ENCODE results near the gene IL18BP. TPM values are rescaled to one million over a fixed set of nuclear protein-coding genes. Genes with fewer than 3 reads are reported as not detected.

IL18BP gene
- total RNA-seq, 1 donor from 2014 or later = 19.9 TPM

DNA sequence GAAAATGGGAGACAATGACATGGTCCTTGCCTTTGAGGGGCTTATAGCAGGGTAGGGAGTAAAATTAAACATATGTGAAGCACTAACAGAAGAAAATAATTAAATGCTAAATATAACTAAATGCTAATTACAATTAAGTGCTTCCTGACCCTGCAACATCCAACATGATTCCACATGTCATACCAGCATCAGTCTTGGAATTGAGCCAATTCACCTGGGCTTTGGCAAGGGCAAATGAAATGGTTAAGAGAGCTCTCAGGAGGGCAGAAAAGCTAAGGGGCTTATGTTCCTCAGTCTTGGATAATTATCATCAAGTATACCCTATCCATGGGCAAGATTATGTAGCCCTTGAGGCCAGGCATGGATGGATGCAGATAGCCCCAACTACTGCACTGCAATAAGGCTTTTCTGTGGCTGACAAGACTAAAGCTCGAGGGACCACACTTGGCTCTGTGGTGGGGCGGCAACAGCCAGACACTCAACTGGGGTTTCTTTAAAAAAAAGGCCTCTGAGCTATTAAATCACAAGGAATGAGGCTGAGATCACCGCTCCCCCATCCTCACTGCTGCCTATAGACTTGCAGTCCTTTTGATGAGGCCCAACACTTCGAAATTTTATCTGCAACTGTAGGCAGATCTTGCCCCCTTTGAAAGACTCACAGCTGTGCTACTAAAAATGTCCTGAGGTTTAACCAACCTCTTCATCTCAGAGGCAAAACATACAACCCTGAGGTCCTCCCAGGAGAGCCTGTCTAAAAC lies 39.0 kb downstream of the IL18BP start:
- no peak overlapping the region for H3K27ac Mint-ChIP-seq
- intact Hi-C loops (cut with micrococcal nuclease) = no loop called here
- no peak for DNase-seq
- no peak overlapping the region for H3K4me3 Mint-ChIP-seq
- peaks cover 29% of the 10 kb centered on the region for H3K4me1 Mint-ChIP-seq
- no peaks in the 10 kb centered on the region for H3K9me3 Mint-ChIP-seq
- H3K27me3 Mint-ChIP-seq = no peaks in the 10 kb centered on the region
- H3K36me3 Mint-ChIP-seq (ENCODE audit: low read depth) = peaks cover 26% of the 10 kb centered on the region

DNA sequence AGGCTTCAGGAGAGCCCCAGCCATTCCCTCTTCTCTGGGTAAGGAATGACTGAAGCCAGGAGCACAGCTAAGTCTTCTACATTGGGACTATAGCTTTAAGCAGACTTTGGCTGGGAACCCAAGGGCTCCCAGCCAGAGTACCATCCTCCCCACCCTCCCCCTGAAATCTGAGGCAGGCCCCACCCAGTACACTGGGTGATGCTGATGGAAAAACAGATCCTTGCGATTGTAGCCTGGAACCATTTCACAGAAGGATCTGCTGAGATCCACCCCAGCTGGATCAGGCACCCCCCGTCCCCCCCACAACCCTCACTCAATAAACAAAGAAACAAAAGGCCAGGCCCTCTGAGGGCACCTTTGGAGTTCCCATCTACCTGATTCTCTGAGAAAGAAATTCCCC lies 39.8 kb downstream of the IL18BP start:
- H3K9me3 Mint-ChIP-seq = no peaks in the 10 kb centered on the region
- no peak overlapping the region for H3K27ac Mint-ChIP-seq
- intact Hi-C loops (cut with micrococcal nuclease) = no loop called here
- H3K36me3 Mint-ChIP-seq (ENCODE audit: low read depth) = peaks cover 23% of the 10 kb centered on the region
- DNase-seq = no peak
- peaks cover 33% of the 10 kb centered on the region for H3K4me1 Mint-ChIP-seq
- H3K4me3 Mint-ChIP-seq = no peak overlapping the region
- H3K27me3 Mint-ChIP-seq = no peaks in the 10 kb centered on the region

DNA sequence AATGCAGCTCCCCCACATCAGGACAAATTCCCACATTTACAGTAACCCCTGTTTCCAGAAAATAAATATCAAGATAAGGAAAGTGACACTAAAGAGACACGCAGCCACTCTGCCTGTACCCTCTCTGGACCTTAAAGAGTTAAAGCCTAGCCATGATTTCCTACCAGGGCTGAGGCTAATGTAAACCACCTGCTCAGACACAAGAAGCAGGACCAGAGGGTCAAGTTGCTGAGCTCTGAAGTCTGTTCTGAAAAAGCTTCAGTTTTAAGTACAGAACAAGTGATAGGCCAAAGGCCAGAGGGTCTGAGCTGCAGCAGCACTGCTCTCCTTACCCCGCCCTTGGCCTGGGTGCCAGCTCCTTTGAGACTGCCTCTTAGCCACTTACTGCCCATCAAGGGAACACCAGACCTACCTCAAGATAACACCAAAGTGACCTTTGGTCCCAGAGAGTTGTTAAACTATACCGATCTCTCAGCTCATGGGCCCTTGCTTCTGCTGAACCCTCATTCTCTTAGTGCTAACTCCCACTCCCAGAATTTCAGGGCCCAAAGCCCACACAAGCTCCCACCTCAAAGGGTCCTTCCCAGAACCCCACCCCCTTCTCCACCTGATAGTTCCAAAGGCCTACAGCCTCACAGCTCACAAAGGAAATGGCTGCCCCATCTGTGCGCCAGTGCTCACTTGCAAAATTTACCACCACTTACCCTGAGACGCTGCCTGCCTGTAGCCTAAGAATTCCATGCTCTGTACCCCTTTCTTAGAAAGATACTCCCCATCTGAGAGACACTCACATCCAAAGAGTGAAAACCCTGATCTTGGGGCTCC lies 40.5 kb downstream of the IL18BP start:
- Mint-ChIP-seq H3K9me3 (no peaks in the 10 kb centered on the region), H3K27me3 (no peaks in the 10 kb centered on the region)
- intact Hi-C loops (cut with micrococcal nuclease) = no loop called here

DNA sequence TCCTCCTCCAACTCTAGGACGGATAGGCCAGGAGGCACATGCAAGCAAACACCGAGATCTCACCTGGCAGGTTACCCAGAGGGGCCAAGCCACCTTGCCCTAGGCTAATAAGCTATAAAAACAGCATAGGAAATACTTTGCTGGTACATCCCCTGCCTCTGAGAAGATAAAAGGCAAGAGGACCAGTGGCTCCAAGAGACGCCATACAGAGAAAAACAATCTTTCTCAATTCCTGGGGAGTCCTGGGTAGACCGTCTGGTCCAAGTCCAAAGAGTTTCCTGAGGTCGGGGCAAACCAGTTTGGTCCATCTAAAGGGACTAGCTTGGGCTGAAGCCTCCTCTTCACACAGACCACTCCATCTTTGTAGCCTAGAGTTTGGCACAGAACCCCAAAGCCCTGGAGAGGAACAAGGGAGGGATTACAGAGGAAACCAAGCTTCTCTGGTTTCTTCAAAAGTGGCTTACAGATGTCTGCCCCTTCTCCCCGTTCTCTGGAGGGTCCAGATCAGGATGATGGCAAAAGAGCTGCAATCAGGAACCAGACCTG lies 41.2 kb downstream of the IL18BP start:
- no peak overlapping the region for H3K4me3 Mint-ChIP-seq
- DNase-seq = peak; percentile 66
- H3K36me3 Mint-ChIP-seq (ENCODE audit: low read depth) = peaks cover 19% of the 10 kb centered on the region
- intact Hi-C loops (cut with micrococcal nuclease) = loop anchor here (1.0 to 2.0 kb wide), 3 partner anchors 40 to 183 kb away; partner anchors contain the start of genes ANAPC15, LRRC51 and NUMA1
- H3K27me3 Mint-ChIP-seq = no peaks in the 10 kb centered on the region
- peaks cover 39% of the 10 kb centered on the region for H3K4me1 Mint-ChIP-seq
- H3K9me3 Mint-ChIP-seq = no peaks in the 10 kb centered on the region
- no peak overlapping the region for H3K27ac Mint-ChIP-seq

More for the DNA sequence above, 40.5 kb downstream of the IL18BP start:
- Mint-ChIP-seq H3K4me3 (no peak overlapping the region), H3K27ac (no peak overlapping the region), H3K4me1 (peaks cover 37% of the 10 kb centered on the region), H3K36me3 (ENCODE audit: low read depth) (peaks cover 19% of the 10 kb centered on the region)
- no peak for DNase-seq

DNA sequence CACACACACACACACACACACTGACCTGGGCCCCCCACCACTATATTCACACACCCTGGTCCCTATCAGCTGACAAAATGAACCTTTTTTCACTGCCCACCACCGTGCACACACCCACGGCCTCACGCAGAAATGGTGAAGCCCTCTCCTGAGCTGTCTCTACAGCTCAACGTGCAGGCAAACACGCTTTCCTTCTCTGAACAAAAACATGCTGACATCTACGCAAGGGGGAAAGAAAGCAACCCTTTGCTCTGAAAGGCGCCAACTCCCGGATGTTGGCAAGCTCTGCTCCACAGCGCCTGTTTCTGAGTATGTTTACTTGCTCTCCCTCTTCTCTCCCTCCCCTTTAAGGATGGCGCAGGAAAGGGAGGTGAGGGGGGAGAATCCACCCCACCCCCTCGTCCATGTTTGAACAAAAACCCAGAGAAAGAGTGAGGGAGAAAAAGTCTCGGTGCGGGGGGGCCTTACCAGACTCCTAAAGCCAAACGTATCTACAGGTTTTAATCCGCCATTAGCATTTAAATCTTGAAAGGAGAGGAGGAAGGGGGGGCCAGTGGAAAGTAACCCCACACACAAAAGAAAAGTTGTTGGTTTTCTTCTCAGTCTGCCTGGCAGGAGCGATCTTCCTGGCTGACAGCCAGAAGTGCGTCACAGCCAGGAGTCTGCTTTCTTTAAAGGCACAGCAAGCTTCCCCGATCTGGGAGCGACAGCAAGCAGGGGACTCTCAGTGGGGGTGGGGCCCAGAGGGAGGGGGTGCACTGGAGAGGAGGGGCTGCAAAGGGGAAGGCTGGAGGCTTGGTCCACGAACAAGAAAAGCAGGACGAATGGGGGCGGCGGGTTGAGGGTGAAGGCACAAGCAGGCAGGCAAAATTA lies 42.0 kb downstream of the IL18BP start:
- Mint-ChIP-seq H3K36me3 (ENCODE audit: low read depth) (peaks cover 13% of the 10 kb centered on the region), H3K27ac (no peak overlapping the region), H3K4me3 (no peak overlapping the region), H3K4me1 (peaks cover 38% of the 10 kb centered on the region), H3K27me3 (no peaks in the 10 kb centered on the region), H3K9me3 (no peaks in the 10 kb centered on the region)
- DNase-seq = peak; percentile 90
- intact Hi-C loops (cut with micrococcal nuclease) = loop anchor here (1.0 to 2.0 kb wide), 4 partner anchors 40 to 183 kb away; partner anchors contain the start of genes ANAPC15, LRRC51 and NUMA1

DNA sequence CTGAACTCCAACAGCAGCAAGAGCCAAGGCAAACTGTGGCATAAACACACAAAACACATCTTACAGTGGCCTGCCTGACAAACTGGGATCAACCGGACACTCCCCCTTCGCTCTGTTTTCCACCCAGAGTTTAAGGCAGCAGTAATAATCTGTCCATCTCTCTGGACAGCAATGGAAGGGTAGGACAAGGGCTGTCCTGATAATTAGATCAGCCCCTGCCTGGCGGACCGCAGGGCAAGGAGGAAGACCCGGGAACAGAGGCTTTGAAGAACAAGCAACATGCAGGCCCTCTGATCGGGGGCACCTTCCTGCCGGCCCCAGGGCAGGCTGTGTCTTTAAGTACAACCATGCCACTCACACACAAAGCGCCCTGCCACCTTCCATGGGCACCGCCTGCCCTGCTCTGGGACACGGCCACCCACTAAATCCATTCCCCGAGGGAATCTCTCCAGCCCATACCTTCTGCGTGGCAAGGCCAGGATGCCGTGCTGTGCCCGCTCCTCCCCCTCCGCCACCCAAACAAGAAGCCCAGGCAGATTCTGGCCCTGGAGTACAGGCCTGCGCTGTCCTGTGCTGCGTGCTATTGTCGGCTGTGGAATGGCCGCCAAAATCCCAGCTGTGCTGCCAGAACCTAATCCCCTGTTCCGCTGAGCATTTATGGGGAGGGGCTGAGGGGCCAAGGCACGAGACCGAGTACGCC lies 42.8 kb downstream of the IL18BP start:
- Mint-ChIP-seq H3K27ac (no peak overlapping the region), H3K27me3 (no peaks in the 10 kb centered on the region), H3K36me3 (ENCODE audit: low read depth) (peaks cover 10% of the 10 kb centered on the region), H3K9me3 (no peaks in the 10 kb centered on the region), H3K4me1 (peaks cover 33% of the 10 kb centered on the region), H3K4me3 (no peak overlapping the region)
- DNase-seq = peak; percentile 81
- intact Hi-C loops (cut with micrococcal nuclease) = loop anchor here (1.0 to 2.0 kb wide), 2 partner anchors 61 to 71 kb away; partner anchors contain the start of gene ANAPC15

DNA sequence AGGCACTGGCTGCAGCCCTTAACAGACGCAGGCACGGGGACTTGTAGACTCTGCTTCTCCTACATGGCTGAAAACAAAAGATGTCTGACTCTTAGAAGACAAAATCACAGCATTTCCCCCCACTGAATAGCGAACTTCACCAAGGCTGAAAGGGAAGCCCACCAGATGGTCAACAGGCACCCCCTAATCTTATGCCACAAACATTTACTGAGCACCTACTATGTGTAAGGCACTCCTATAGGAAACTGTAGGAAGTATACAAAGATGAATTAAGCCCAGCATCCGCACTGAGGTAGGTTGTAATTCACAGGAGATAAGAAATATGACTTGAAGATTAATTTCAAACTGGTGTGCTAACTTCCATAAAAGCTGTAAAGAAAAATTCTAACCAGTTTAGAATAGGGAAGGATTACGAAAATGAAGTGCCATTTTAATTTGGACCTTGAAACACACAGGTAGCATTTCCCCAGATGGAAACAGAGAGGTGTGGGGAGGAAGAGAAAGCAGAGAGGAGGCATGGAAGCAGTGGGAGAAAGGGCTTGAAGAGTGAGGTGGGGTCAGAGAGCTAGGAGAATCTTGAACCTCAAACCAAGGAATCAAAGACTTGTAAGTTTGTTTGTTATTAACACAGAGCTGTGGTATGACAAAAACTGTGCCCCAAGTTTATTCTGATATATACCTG lies 43.5 kb downstream of the IL18BP start:
- DNase-seq = no peak
- Mint-ChIP-seq H3K9me3 (no peaks in the 10 kb centered on the region), H3K27ac (no peak overlapping the region), H3K27me3 (no peaks in the 10 kb centered on the region), H3K4me3 (no peak overlapping the region), H3K4me1 (peaks cover 27% of the 10 kb centered on the region), H3K36me3 (ENCODE audit: low read depth) (peaks cover 6% of the 10 kb centered on the region)
- intact Hi-C loops (cut with micrococcal nuclease) = no loop called here

DNA sequence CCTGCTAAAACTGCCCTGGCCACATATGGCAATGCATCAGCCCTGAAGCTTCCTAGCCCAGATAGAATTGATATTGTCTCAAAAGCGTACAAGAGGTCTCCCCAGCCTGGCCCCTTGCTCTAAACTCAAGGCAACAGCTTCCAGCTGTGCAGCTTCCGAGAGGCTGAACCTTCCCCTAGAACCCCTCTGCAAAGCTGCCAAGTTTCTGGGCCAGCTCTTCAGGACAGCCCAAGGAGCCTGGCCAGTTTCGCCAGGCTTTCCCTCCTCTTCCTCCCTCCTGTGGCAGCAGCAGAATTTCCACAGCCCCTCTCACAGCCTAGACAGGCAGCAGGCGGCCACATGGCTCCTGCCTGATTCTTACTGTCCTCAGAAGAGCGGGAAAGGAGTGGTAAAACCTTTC lies 47.1 kb downstream of the IL18BP start:
- no peaks in the 10 kb centered on the region for H3K9me3 Mint-ChIP-seq
- H3K27ac Mint-ChIP-seq = no peak overlapping the region
- no peaks in the 10 kb centered on the region for H3K27me3 Mint-ChIP-seq
- DNase-seq = no peak
- intact Hi-C loops (cut with micrococcal nuclease) = no loop called here
- H3K4me1 Mint-ChIP-seq = peaks cover 27% of the 10 kb centered on the region
- H3K36me3 Mint-ChIP-seq (ENCODE audit: low read depth) = peaks cover 12% of the 10 kb centered on the region
- no peak overlapping the region for H3K4me3 Mint-ChIP-seq

DNA sequence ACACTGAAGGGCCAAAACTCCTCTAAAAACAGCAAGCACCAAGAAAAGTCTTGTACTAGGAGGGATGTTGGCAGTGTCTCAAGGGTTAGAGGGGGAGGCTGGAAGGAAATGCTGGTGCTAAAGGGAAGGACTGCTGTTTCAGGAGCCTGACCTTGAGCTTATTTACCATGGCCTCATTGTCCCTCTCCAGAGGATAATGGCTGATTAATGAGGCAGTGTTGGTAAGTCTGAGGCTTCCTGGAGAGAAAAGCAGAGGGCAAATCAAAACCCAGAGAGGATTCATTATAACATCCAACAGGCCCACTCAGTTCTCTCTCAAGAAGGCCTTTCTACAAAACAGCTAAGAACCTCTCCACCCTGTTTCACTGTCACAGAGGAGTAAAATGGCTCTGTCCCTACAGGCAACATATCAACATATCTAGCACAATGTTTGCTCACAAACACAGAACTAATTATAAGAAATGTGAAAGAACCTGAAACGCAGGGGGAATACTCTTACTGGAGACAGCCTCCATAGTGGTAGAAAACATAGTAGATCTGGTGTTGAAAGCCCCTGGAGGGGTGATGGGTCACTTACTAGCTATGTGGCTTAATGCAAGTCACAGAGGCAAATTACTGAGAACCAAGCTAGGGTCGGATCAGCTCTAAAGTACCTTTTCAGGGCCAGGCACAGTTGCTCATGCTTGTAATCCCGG lies 50.2 kb downstream of the IL18BP start:
- Mint-ChIP-seq H3K4me3 (no peak overlapping the region), H3K36me3 (ENCODE audit: low read depth) (peaks cover 12% of the 10 kb centered on the region), H3K27me3 (no peaks in the 10 kb centered on the region), H3K27ac (no peak overlapping the region), H3K4me1 (peaks cover 8% of the 10 kb centered on the region), H3K9me3 (no peaks in the 10 kb centered on the region)
- no peak for DNase-seq
- intact Hi-C loops (cut with micrococcal nuclease) = no loop called here
